A673 (cell line): ENCODE data around the gene DNAAF8.

Experiments used
- CTCF ChIP-seq: fragments of 300-800, 200-600 bp; sonication (generic); conservative IDR thresholded peaks from 2 replicates; pipeline ENCODE4 v1.5.1; 2017; ENCODE audit warnings: low read depth, mild to moderate bottlenecking, antibody characterized with exemption, low read length, moderate library complexity, mixed read lengths
- EZH2 ChIP-seq: fragments of 200-600 bp; sonication (generic); IDR thresholded peaks from 2 replicates; pipeline ENCODE4 v1.6.1; 2017; ENCODE audit warnings: borderline replicate concordance, low read depth, mild to moderate bottlenecking, mixed read lengths, antibody characterized with exemption, low read length; ENCODE audit not compliant: poor library complexity, severe bottlenecking

GRCh38 chr16:4790261-4790660, 55.9 kb downstream of the DNAAF8 start:
- TF ChIP-seq CTCF: no peak
- TF ChIP-seq EZH2: no peak
